HG02678 (cell line): Measurements from ENCODE around the gene JARID2.

Experiments used
- ATAC-seq: cut with Tn5 transposase; IDR thresholded peaks from one replicate; pipeline ENCODE4 v1.9.1; 2021; ENCODE audit warnings: mild to moderate bottlenecking, moderate library complexity; ENCODE audit not compliant: unreplicated experiment

JARID2 gene

GRCh38 chr6:15245361-15246216 lies at the start of gene JARID2:
Gene JARID2 (plus strand): TSS chr6:15246069. CDS start chr6:15246540, 471 bp downstream.
- peak; percentile 52 for ATAC-seq

- no peak for ATAC-seq
Observed at GRCh38 chr6:15200087-15200486, 45.8 kb upstream of the JARID2 start.

GRCh38 chr6:15205321-15205720 lies 40.5 kb upstream of the JARID2 start:
- ATAC-seq = no peak

GRCh38 chr6:15206887-15207286 lies 39.0 kb upstream of the JARID2 start:
- no peak for ATAC-seq

GRCh38 chr6:15207923-15208322 lies 37.9 kb upstream of the JARID2 start:
- no peak for ATAC-seq

- ATAC-seq = no peak
Observed at GRCh38 chr6:15213838-15214400, 31.9 kb upstream of the JARID2 start.

GRCh38 chr6:15218401-15218800 lies 27.5 kb upstream of the JARID2 start:
- no peak for ATAC-seq

GRCh38 chr6:15220062-15220461 lies 25.8 kb upstream of the JARID2 start:
- ATAC-seq = no peak

- no peak for ATAC-seq
Observed at GRCh38 chr6:15227827-15228318, 18.0 kb upstream of the JARID2 start.

- ATAC-seq = no peak
Observed at GRCh38 chr6:15230827-15231226, 15.0 kb upstream of the JARID2 start.

- ATAC-seq = no peak
Observed at GRCh38 chr6:15232836-15233510, 12.9 kb upstream of the JARID2 start.

GRCh38 chr6:15234068-15234758 lies 11.7 kb upstream of the JARID2 start:
- no peak for ATAC-seq

- no peak for ATAC-seq
Observed at GRCh38 chr6:15239616-15240364, 6.1 kb upstream of the JARID2 start.

- ATAC-seq = no peak
Observed at GRCh38 chr6:15242503-15242902, 3.4 kb upstream of the JARID2 start.

GRCh38 chr6:15242937-15243614 lies 2.8 kb upstream of the JARID2 start:
- ATAC-seq = no peak

GRCh38 chr6:15243910-15244619 lies 1.8 kb upstream of the JARID2 start:
- ATAC-seq = no peak

- ATAC-seq = peak; percentile 23
Observed at GRCh38 chr6:15244620-15245360, 1.1 kb upstream of the JARID2 start.

GRCh38 chr6:15246217-15246665 lies 372 bp downstream of the JARID2 start:
- ATAC-seq = no peak
